ENCODE measurements around the gene SLC12A7.

DNA sequence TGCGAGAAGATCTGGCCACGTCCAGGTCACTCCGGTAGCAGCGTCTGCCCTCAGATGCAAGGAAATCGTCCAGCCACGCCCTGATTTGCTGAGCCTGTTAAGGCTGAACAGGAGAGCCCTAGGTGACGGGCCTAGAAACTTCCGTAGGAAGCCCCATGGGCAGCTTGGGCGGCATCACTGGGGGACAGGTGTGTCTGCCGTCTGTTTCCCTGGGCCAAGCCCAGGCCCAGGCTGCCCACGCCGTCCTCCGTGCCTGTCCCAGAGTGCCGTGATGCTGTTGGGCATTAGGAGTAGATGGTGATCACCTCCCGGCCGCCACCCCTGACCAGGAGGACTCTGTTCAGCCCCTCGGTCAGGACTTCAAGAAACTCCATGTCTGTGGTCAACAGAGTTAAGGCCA, 59.8 kb downstream of the SLC12A7 start:
- TF ChIP-seq TAF1 (IDR thresholded peaks at IDR 0.05; ENCODE audit: control insufficient read depth, extremely low read depth, insufficient read depth, low read length, severe bottlenecking) (no peak), CTCF (IDR thresholded peaks at IDR 0.05 in 2 of 3, conservative IDR thresholded peaks at IDR 0.05 in 1 of 3; ENCODE audit: insufficient read depth in 2 of 3, low read depth in 1 of 3, low read length in 3 of 3) (no peak), ARHGAP35 (IDR thresholded peaks at IDR 0.05; ENCODE audit: partially characterized antibody) (no peak), ZNF77 (CRISPR knock-in tag; IDR thresholded peaks at IDR 0.05) (no peak)

All from K562 (cell line).